ENCODE results near the gene CCDC93.

CCDC93 gene, protein sequence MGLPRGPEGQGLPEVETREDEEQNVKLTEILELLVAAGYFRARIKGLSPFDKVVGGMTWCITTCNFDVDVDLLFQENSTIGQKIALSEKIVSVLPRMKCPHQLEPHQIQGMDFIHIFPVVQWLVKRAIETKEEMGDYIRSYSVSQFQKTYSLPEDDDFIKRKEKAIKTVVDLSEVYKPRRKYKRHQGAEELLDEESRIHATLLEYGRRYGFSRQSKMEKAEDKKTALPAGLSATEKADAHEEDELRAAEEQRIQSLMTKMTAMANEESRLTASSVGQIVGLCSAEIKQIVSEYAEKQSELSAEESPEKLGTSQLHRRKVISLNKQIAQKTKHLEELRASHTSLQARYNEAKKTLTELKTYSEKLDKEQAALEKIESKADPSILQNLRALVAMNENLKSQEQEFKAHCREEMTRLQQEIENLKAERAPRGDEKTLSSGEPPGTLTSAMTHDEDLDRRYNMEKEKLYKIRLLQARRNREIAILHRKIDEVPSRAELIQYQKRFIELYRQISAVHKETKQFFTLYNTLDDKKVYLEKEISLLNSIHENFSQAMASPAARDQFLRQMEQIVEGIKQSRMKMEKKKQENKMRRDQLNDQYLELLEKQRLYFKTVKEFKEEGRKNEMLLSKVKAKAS

GRCh38 chr2:118013724-118014491, at the start of gene CCDC93:
Gene CCDC93 (minus strand): TSS chr2:118014070. CDS start chr2:118013995, 75 bp downstream.
- H3K27ac ChIP-seq, result peak within 1 kb of the TSS; percentile 83
- TF ChIP-seq CTCF (conservative IDR thresholded peaks at IDR 0.05) (no peak), ZFX (IDR thresholded peaks at IDR 0.05) (peak; percentile 42; the same call in 1 of the 2 replicates)

GRCh38 chr2:118062669-118063068, 48.8 kb upstream of the CCDC93 start:
- H3K27ac ChIP-seq, result no peak overlapping the region
- TF ChIP-seq CTCF (conservative IDR thresholded peaks at IDR 0.05) (no peak), ZFX (IDR thresholded peaks at IDR 0.05) (no peak)

- no peak overlapping the region for H3K27ac ChIP-seq
- TF ChIP-seq CTCF (conservative IDR thresholded peaks at IDR 0.05), result no peak
Observed at GRCh38 chr2:118062048-118062447, 48.2 kb upstream of the CCDC93 start.

DNA sequence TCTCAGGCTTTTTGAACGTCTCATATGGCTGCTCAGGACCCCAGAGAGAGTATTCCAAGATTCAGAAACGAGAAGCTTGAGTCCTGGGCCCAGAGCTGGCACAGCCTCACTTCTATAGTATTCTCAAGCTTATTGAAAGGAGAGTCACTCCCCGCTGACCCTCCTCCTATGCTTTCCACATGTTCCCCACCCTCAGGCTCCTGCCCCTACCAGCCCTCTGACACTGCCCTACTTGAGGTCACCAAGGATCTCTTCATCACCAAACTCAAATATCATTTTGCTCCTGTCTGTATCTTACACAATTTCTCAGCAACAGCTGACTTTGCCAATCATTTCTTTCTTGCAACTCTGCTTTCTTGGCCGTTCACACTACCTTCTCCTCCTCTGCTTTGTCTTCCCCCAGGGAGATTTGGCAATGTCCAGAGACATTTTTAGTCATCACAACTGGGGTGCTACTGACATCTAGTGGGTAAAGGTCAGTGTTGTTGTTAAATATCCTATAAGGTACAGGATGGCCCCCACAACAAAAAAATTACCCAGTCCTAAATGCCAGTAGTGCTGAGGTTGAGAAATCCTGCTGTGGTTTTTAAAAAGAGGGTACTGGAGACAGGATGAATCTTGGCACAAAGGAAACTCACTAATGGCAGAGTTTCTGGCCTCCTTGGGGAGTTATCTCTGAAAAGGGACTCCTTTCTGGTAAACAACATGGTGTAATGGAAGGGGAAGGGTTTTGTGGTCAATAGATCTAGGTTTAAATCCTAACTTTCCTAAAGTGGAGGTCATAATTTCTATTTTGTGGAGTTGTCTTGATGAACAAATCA, 47.5 kb upstream of the CCDC93 start:
- no peak overlapping the region for H3K27ac ChIP-seq
- TF ChIP-seq CTCF (conservative IDR thresholded peaks at IDR 0.05) (peak; percentile 36), ZFX (IDR thresholded peaks at IDR 0.05) (no peak)

- H3K27ac ChIP-seq, result no peak overlapping the region
- no peak for TF ChIP-seq ZFX (IDR thresholded peaks at IDR 0.05)
- TF ChIP-seq CTCF (conservative IDR thresholded peaks at IDR 0.05), result no peak
Observed at GRCh38 chr2:118059919-118060478, 46.1 kb upstream of the CCDC93 start.

DNA sequence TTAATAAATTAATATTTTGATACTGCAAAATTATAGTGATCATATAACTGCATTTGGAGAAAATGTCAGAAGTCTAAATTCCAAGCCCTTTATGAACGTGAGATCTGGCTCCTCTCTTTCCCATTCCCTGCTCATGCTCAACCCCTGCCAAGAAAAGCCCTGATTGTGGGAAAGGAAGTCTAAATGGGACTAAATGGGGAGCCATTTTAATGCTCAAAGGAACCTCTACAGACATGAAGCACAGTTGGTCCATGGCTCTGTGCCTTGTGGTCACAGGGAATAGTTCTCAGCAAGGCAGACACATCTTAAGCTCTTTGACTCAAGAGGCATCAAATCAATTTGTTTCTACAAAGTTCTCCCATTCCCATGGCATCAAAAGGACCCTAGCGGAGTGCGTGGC, 45.1 kb upstream of the CCDC93 start:
- TF ChIP-seq CTCF (conservative IDR thresholded peaks at IDR 0.05) (no peak), ZFX (IDR thresholded peaks at IDR 0.05) (no peak)
- no peak overlapping the region for H3K27ac ChIP-seq

Measured in C4-2B (cell line).